ENCODE results near the gene ARHGEF6.

DNA sequence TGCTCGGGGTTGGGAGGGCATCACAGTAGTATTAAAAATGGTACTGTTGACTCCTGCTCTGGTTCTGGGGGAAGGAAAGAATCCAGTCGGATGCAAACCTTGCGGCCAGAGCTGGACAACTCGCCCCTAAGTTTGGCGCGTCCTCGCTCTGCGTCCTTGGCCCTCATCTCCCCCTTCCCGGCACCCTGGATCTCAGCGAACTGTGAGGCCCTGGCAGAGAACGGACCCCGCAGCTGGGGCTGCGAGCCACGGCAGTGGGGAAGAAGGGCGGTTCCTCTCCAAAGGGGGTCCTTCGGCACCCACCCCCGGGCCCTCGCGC is 14.0 kb downstream of the ARHGEF6 start:
- TF ChIP-seq, protein P1, sequence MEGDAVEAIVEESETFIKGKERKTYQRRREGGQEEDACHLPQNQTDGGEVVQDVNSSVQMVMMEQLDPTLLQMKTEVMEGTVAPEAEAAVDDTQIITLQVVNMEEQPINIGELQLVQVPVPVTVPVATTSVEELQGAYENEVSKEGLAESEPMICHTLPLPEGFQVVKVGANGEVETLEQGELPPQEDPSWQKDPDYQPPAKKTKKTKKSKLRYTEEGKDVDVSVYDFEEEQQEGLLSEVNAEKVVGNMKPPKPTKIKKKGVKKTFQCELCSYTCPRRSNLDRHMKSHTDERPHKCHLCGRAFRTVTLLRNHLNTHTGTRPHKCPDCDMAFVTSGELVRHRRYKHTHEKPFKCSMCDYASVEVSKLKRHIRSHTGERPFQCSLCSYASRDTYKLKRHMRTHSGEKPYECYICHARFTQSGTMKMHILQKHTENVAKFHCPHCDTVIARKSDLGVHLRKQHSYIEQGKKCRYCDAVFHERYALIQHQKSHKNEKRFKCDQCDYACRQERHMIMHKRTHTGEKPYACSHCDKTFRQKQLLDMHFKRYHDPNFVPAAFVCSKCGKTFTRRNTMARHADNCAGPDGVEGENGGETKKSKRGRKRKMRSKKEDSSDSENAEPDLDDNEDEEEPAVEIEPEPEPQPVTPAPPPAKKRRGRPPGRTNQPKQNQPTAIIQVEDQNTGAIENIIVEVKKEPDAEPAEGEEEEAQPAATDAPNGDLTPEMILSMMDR (conservative IDR thresholded peaks at IDR 0.05 in 1 of 2, IDR thresholded peaks at IDR 0.05 in 1 of 2; ENCODE audit: extremely low read depth in 1 of 2, insufficient read depth in 1 of 2, low read depth in 1 of 2, low read length in 2 of 2): no peak
- no peak for TF ChIP-seq EZH2 (IDR thresholded peaks at IDR 0.05; ENCODE audit: borderline replicate concordance, low read length)

All from mammary epithelial cell (primary cell).